Nephron (organoid): ENCODE data around the gene DCLRE1C.
"Not testable (repeated sequence)": the region's sequence is repeated elsewhere in the genome, so short reads cannot be mapped to it uniquely, and the experiment has no call there.

Experiments
- H3K27ac Mint-ChIP-seq, 3 experiments: 2 replicates each; pipeline ENCODE4 v1.8.0; 2020; ENCODE audit warnings: mixed read lengths in 3 of 3, mild to moderate bottlenecking in 2 of 3, moderate library complexity in 1 of 3
- H3K27me3 Mint-ChIP-seq: 2 replicates; pipeline ENCODE4 v1.8.0; 2021; ENCODE audit warnings: low read depth, mild to moderate bottlenecking, moderate library complexity, mixed read lengths
- H3K36me3 Mint-ChIP-seq: 2 replicates; pipeline ENCODE4 v1.8.0; 2020; ENCODE audit warnings: low read depth, mixed read lengths
- H3K4me1 Mint-ChIP-seq: 2 replicates; pipeline ENCODE4 v1.8.0; 2020; ENCODE audit warnings: mixed read lengths
- H3K4me3 Mint-ChIP-seq, 3 experiments: 2 replicates each; pipeline ENCODE4 v1.8.0; 2020; ENCODE audit warnings: mild to moderate bottlenecking in 3 of 3, mixed read lengths in 3 of 3, moderate library complexity in 2 of 3
- H3K9me3 Mint-ChIP-seq: 2 replicates; pipeline ENCODE4 v1.8.0; 2020; ENCODE audit warnings: mixed read lengths
- TF ChIP-seq, protein P1 (sequence below), 3 experiments: fragments of 200-600 bp; sonication (generic); IDR thresholded peaks; one replicate each; pipeline ENCODE4 v1.5.0; 2021; ENCODE audit warnings: antibody characterized with exemption in 3 of 3; ENCODE audit not compliant: unreplicated experiment in 3 of 3

DCLRE1C gene

DNA sequence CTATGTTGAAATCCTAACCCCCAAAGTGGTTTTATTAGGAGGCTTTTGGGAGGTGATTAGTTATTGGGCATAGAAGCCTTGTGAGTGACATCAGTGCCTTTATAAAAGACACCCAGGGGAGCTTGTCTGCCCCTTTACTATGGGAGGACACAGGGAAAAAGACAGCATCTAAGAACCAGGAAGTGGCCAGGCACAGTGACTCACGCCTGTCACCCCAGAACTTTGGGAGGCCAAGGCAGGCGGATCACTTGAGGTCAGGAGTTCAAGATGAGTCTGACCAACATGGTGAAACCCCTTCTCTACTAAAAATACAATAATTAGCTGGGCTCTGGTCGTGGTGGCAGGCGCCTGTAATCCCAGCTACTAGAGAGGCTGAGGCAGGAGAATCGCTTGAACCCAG lies 14.9 kb downstream of the DCLRE1C start:
- H3K4me1 Mint-ChIP-seq, H3K27ac Mint-ChIP-seq, H3K27me3 Mint-ChIP-seq, H3K4me3 Mint-ChIP-seq, H3K9me3 Mint-ChIP-seq: not testable (repeated sequence)
- H3K36me3 Mint-ChIP-seq, result peaks cover 24% of the 10 kb centered on the region

GRCh38 chr10:14936584-14936983 lies 17.3 kb downstream of the DCLRE1C start:
- Mint-ChIP-seq H3K27me3 (no peaks in the 10 kb centered on the region), H3K27ac (no peak overlapping the region), H3K4me3 (no peak overlapping the region), H3K36me3 (peaks cover 40% of the 10 kb centered on the region), H3K9me3 (no peaks in the 10 kb centered on the region), H3K4me1 (peaks cover 6% of the 10 kb centered on the region)
- TF ChIP-seq, protein P1, sequence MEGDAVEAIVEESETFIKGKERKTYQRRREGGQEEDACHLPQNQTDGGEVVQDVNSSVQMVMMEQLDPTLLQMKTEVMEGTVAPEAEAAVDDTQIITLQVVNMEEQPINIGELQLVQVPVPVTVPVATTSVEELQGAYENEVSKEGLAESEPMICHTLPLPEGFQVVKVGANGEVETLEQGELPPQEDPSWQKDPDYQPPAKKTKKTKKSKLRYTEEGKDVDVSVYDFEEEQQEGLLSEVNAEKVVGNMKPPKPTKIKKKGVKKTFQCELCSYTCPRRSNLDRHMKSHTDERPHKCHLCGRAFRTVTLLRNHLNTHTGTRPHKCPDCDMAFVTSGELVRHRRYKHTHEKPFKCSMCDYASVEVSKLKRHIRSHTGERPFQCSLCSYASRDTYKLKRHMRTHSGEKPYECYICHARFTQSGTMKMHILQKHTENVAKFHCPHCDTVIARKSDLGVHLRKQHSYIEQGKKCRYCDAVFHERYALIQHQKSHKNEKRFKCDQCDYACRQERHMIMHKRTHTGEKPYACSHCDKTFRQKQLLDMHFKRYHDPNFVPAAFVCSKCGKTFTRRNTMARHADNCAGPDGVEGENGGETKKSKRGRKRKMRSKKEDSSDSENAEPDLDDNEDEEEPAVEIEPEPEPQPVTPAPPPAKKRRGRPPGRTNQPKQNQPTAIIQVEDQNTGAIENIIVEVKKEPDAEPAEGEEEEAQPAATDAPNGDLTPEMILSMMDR (IDR thresholded peaks at IDR 0.05; ENCODE audit: unreplicated experiment in 3 of 3), result no peak

GRCh38 chr10:14930610-14931009 lies 23.3 kb downstream of the DCLRE1C start:
- Mint-ChIP-seq H3K4me3 (no peak overlapping the region), H3K9me3 (no peaks in the 10 kb centered on the region)

GRCh38 chr10:14926722-14927416 lies 27.0 kb downstream of the DCLRE1C start:
- no peaks in the 10 kb centered on the region for H3K9me3 Mint-ChIP-seq
- H3K27me3 Mint-ChIP-seq, result no peaks in the 10 kb centered on the region
- TF ChIP-seq, protein P1 (IDR thresholded peaks at IDR 0.05; ENCODE audit: unreplicated experiment in 3 of 3), result no peak
- H3K27ac Mint-ChIP-seq, result no peak overlapping the region
- H3K4me1 Mint-ChIP-seq, result no peaks in the 10 kb centered on the region
- peaks cover 55% of the 10 kb centered on the region for H3K36me3 Mint-ChIP-seq
- H3K4me3 Mint-ChIP-seq, result no peak overlapping the region

More at GRCh38 chr10:14930610-14931009, 23.3 kb downstream of the DCLRE1C start:
- Mint-ChIP-seq H3K27ac (no peak overlapping the region), H3K4me1 (peaks cover 3% of the 10 kb centered on the region), H3K36me3 (peaks cover 53% of the 10 kb centered on the region), H3K27me3 (no peaks in the 10 kb centered on the region)
- TF ChIP-seq, protein P1 (IDR thresholded peaks at IDR 0.05; ENCODE audit: unreplicated experiment in 3 of 3), result no peak

DNA sequence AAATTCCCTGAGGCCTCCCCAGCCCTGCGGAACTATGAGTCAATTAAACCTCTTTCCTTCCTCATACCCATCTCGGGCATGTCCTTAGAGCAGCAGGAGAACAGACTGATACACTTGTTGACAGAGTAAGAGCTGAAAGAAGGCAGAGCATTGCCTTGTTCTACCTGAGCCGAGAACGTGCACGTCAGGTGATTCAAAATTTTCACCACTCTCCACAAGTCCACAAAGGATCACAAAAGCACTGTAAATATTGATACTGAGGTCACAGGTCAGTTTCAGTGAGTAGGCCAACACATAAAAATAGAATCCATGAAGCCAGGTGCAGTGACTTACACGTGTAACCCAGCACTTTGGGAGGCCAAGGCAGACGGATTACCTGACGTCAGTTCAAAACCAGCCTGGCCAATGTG lies 27.8 kb downstream of the DCLRE1C start:
- H3K4me3 Mint-ChIP-seq, result no peak overlapping the region
- no peaks in the 10 kb centered on the region for H3K9me3 Mint-ChIP-seq
- no peak overlapping the region for H3K27ac Mint-ChIP-seq
- TF ChIP-seq, protein P1 (IDR thresholded peaks at IDR 0.05; ENCODE audit: unreplicated experiment in 3 of 3), result no peak
- H3K36me3 Mint-ChIP-seq, result peaks cover 58% of the 10 kb centered on the region
- no peaks in the 10 kb centered on the region for H3K27me3 Mint-ChIP-seq
- H3K4me1 Mint-ChIP-seq, result no peaks in the 10 kb centered on the region

DNA sequence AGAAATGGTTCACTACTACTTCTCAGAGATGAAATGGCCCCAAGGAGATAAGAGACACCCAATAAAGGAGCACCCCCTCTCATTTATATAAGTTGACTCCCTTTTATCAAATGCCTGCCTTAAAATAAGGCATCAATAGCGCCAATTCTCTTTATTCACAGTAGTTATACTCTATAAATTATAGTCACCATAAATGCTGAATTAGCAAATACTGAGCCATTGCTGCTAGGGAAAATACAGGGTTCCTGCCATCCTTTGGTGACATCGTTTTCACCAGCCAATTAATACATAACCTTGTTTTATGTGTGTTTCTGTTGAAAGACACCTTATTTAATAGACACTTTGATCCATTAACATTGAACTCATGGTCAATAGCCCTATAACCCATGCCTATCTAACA lies 28.6 kb downstream of the DCLRE1C start:
- Mint-ChIP-seq H3K4me1 (no peaks in the 10 kb centered on the region), H3K27ac (no peak overlapping the region), H3K9me3 (no peaks in the 10 kb centered on the region), H3K27me3 (no peaks in the 10 kb centered on the region), H3K36me3 (peaks cover 64% of the 10 kb centered on the region), H3K4me3 (no peak overlapping the region)
- TF ChIP-seq, protein P1 (IDR thresholded peaks at IDR 0.05; ENCODE audit: unreplicated experiment in 3 of 3), result no peak
